ENCODE measurements around the gene ORC3.

ORC3 gene

GRCh38 chr6:87623248-87623647 lies 33.3 kb downstream of the ORC3 start:
- TF ChIP-seq MYC (IDR thresholded peaks at IDR 0.05; ENCODE audit: low read depth, low read length) (no peak), CTCF (IDR thresholded peaks at IDR 0.05; ENCODE audit: low read depth, low read length) (no peak), POLR2A (IDR thresholded peaks at IDR 0.05; ENCODE audit: extremely low read depth, insufficient read length) (no peak)
- TF ChIP-seq, protein P1, sequence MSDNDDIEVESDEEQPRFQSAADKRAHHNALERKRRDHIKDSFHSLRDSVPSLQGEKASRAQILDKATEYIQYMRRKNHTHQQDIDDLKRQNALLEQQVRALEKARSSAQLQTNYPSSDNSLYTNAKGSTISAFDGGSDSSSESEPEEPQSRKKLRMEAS (IDR thresholded peaks at IDR 0.05; ENCODE audit: low read depth, low read length) = no peak
- no peak overlapping the region for H3K4me3 ChIP-seq (ENCODE audit: low read depth, low read length)
- DNase-seq (ENCODE audit: low read depth) = no peak

DNA sequence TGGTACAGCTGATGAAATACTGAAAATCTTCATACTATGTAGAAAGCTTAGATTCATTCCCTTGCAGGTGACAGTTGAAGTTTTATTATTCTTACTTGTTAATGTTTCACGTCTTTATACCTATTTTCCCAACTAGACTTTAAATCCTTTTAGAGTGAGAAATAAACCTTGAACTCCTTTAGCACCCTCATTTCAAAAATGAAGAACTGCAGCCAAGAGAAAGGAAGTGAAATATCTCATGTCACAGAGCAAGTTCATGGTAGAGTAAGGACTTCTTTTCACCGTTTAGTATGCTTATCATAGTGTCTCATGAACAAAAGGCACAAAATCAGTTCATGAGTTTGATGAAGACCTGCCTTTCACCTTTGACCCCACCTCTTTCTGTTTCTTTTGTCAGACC lies 38.5 kb downstream of the ORC3 start:
- H3K4me3 ChIP-seq (ENCODE audit: low read depth, low read length) = no peak overlapping the region
- no peak for DNase-seq (ENCODE audit: low read depth)
- TF ChIP-seq, protein P1 (IDR thresholded peaks at IDR 0.05; ENCODE audit: low read depth, low read length) = no peak
- TF ChIP-seq MYC (IDR thresholded peaks at IDR 0.05; ENCODE audit: low read depth, low read length) (no peak), POLR2A (IDR thresholded peaks at IDR 0.05; ENCODE audit: extremely low read depth, insufficient read length) (no peak), CTCF (IDR thresholded peaks at IDR 0.05; ENCODE audit: low read depth, low read length) (no peak)

- H3K4me3 ChIP-seq (ENCODE audit: low read depth, low read length) = no peak overlapping the region
- DNase-seq (ENCODE audit: low read depth) = no peak
- TF ChIP-seq MYC (IDR thresholded peaks at IDR 0.05; ENCODE audit: low read depth, low read length) = no peak
Measured at GRCh38 chr6:87628881-87629280, 38.9 kb downstream of the ORC3 start.

DNA sequence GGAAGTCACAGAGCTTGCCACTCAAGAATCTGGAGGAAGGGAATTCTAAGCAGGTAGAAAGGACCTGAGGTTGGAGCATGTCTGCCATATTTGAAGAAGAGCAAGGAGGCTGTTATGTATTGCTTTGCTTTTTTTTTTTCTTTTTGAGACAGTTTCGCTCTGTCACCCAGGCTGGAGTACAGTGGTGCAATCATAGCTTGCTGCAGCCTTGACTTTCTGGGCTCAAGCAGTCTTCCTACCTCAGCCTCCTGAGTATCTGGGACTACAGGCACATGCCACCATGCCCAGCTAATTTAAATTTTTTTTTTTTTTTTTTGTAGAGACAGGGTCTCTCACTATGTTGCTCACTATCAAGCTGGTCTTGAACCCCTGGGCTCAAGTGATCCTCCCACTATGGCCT lies 40.8 kb downstream of the ORC3 start:
- TF ChIP-seq MYC (IDR thresholded peaks at IDR 0.05; ENCODE audit: low read depth, low read length) (no peak), POLR2A (IDR thresholded peaks at IDR 0.05; ENCODE audit: extremely low read depth, insufficient read length) (no peak), CTCF (IDR thresholded peaks at IDR 0.05; ENCODE audit: low read depth, low read length) (no peak)
- TF ChIP-seq, protein P1 (IDR thresholded peaks at IDR 0.05; ENCODE audit: low read depth, low read length) = no peak
- no peak overlapping the region for H3K4me3 ChIP-seq (ENCODE audit: low read depth, low read length)
- DNase-seq (ENCODE audit: low read depth) = no peak

- TF ChIP-seq, protein P1 (IDR thresholded peaks at IDR 0.05; ENCODE audit: low read depth, low read length) = no peak
- TF ChIP-seq CTCF (IDR thresholded peaks at IDR 0.05; ENCODE audit: low read depth, low read length) = no peak
- no peak for TF ChIP-seq MYC (IDR thresholded peaks at IDR 0.05; ENCODE audit: low read depth, low read length)
- TF ChIP-seq POLR2A (IDR thresholded peaks at IDR 0.05; ENCODE audit: extremely low read depth, insufficient read length) = no peak
- H3K4me3 ChIP-seq (ENCODE audit: low read depth, low read length) = no peak overlapping the region
- DNase-seq (ENCODE audit: low read depth) = no peak
Measured at GRCh38 chr6:87633851-87634250, 43.9 kb downstream of the ORC3 start.

DNA sequence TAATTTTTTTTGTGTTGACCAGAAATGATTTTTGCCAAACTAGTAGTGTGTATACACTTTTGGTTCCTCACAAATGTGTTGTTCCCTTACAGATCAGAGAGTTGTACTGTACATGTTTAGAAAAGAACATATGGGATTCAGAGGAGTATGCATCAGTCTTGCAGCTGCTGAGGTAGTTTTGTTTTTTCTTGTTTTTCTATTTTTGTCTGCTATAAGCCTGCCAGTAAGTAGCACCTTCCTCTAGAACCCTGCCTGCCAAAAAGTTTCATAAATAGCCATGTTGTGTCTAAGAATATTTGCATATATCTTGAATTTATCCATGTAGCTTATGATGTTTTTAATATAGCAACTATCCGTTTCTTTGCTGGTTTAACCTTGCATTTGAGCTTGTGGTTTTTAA lies 46.4 kb downstream of the ORC3 start:
- H3K4me3 ChIP-seq (ENCODE audit: low read depth, low read length) = no peak overlapping the region
- no peak for DNase-seq (ENCODE audit: low read depth)

More for the DNA sequence above, 46.4 kb downstream of the ORC3 start:
- TF ChIP-seq POLR2A (IDR thresholded peaks at IDR 0.05; ENCODE audit: extremely low read depth, insufficient read length) (no peak), CTCF (IDR thresholded peaks at IDR 0.05; ENCODE audit: low read depth, low read length) (no peak), MYC (IDR thresholded peaks at IDR 0.05; ENCODE audit: low read depth, low read length) (no peak)
- TF ChIP-seq, protein P1 (IDR thresholded peaks at IDR 0.05; ENCODE audit: low read depth, low read length) = no peak

All from NB4 (cell line).